GM12801 (cell line): ENCODE results near the gene GALNT18.

Source experiments
- TF ChIP-seq, protein P1 (sequence below): IDR thresholded peaks from one replicate; pipeline ENCODE4 v1.5.1; 2011; ENCODE audit warnings: control low read depth; ENCODE audit not compliant: insufficient read length; ENCODE audit errors: extremely low read depth

Gene GALNT18

DNA sequence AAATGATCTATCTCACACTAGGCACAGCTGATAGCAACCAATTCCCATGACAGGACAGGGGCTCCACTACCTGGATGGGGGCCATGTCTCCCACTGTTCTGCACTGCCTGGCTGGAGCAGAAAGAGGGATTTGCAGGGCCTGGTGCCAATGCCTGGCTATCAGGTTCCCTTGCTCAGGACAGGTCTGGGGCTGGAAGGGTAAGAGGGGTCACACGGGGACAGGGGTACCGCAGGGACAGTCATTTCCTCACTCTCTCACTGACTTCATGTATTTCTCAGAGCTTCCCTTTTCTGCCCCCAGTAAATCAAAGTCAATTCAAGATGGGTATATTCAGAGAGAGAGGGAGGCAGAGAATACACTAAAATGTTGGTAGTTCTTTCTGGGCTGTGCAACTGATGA, 149.7 kb downstream of the GALNT18 start:
- TF ChIP-seq, protein P1, sequence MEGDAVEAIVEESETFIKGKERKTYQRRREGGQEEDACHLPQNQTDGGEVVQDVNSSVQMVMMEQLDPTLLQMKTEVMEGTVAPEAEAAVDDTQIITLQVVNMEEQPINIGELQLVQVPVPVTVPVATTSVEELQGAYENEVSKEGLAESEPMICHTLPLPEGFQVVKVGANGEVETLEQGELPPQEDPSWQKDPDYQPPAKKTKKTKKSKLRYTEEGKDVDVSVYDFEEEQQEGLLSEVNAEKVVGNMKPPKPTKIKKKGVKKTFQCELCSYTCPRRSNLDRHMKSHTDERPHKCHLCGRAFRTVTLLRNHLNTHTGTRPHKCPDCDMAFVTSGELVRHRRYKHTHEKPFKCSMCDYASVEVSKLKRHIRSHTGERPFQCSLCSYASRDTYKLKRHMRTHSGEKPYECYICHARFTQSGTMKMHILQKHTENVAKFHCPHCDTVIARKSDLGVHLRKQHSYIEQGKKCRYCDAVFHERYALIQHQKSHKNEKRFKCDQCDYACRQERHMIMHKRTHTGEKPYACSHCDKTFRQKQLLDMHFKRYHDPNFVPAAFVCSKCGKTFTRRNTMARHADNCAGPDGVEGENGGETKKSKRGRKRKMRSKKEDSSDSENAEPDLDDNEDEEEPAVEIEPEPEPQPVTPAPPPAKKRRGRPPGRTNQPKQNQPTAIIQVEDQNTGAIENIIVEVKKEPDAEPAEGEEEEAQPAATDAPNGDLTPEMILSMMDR, result no peak

DNA sequence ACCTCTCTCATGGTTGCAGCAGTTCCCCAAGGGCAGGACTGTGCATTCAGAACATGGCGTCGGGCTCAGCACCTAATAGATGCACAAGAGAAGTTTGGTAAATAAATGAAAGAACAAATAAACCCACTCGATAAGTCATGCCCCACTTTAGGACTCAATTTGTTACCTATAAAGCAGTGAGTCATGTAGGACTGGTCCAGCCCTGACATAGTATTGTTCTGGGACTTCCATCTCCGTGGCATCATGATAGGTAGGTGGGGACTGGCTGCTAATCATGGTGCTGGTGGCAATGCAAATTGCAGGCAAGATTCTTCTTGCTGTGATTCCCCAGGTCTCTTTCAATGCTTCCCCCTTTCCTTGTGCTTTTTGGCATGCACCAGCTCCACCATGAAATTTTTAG, 150.6 kb downstream of the GALNT18 start:
- TF ChIP-seq, protein P1, result no peak

DNA sequence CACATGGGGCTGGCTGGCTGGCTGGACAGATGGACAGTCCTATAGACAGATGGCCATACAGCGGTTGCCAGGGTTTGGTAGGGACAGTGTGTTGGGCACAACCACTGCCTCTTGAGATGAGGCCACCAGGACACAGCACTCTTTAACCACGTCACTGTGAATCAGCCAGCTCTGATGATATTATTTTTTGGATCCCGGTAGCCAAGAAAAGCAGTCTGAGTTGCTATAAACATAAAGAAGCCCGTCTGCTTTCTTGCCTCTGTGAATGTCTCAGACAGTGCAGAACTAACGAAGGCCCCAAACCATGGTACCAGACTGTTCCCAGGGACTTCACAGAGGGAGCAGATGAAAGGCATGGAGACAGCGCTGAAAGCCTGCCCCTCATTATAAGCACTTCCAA, 152.9 kb downstream of the GALNT18 start:
- TF ChIP-seq, protein P1, result no peak

DNA sequence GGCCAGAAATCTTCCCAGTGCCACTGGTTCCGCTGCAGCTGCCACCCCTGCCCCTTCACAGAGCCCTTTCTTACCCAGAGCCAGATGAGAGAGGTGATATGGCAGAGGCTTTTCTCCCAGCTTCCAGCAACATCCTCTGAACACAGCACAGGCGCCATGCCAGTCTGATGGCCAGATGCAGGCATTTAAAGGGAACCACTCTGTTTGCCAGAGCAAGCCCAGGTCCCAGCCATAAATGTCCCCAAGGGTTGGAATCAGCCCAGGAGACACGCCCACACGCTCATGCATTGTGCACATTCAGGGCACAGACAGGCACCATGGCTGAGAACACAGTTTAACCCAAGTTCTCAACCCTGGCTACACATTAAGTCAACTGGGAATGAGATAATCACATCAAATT, 154.5 kb downstream of the GALNT18 start:
- TF ChIP-seq, protein P1, result no peak

DNA sequence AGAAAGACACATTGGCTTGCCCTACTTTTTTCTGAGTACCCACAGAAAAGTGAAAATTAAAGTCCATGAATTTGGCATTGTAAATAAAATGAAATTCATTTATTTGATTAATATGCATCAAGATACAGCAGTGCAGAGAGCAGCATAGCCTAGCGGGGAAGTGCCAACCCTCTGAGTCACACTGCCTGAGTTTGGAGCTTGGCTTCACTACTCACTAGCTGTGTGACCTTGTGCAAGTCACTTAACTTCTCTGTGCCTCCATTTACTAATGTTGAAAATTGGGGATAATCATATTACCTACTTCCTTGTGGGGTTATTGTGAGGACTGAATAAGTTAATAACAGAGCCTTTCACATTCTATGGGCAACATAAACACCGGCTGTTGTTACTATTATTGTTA, 157.2 kb downstream of the GALNT18 start:
- TF ChIP-seq, protein P1, result no peak

DNA sequence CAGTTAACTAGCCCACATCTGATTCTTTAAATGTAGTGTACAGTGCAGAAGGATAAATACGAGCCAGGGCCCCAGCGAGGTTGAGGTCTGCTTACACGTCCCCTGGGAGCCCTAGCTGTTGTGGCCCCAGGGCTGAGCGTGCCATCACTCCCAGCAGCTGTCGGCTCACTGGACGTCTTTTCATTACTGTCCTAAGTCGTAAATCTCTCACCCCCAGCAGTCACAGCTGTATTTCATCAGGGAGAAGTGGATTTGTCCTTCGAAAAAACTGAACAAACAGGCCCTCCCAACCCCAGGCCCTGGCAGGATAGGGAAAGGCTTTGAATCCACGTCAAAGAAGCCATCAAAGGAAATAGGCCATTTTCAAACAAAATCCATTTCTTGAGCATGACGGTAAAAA, 158.4 kb downstream of the GALNT18 start:
- TF ChIP-seq, protein P1, result no peak

DNA sequence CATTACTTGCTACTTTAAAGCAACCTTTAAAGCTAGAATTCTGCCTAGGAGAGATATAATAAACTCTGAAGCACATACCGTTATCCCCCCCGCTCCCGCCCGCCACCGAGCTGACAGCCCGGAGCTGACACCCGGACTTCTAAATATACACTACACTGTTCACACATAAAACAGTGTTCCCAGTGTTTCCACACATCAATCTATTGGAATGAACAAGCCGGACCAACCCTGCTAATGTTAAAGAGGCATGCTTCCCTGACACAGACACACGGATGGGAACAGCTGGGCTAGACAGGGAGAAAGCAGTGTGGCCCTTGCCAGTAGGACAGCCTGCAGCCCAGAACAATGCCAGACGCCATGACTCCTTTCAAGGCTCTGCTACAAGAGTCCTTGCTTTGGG, 160.3 kb downstream of the GALNT18 start:
- TF ChIP-seq, protein P1, result no peak

DNA sequence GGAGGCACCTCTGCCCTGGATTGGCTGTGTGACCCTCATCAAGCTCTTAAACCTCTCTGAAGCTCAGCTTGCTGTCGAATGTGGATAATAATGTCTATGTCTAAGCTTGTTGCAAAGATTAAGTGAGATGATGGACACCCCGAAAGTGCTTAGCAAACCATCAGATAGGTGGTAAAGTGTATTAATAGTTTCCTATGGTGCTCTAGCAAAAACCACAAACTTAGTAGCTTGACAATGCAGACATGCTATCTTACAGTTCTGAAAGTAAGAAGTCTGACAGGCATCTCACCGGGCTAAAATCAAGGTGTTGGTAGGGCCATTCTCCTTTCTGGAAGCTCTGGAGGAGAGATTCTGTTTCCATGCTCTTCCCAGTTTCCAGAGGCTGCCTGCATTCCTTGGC, 162.2 kb downstream of the GALNT18 start:
- TF ChIP-seq, protein P1, result no peak
